T-helper 9 cell (primary cell): ENCODE results near the gene DLGAP4.
"Not testable (repeated sequence)": the region's sequence is repeated elsewhere in the genome, so short reads cannot be mapped to it uniquely, and the experiment has no call there.

ENCODE experiments used
- DNase-seq: peaks from one replicate; pipeline ENCODE4 v3.0.0-alpha.2; 2020

DLGAP4 gene

GRCh38 chr20:36507746-36508145, 201.6 kb downstream of the DLGAP4 start:
- no peak for DNase-seq

GRCh38 chr20:36519012-36519719, 213.0 kb downstream of the DLGAP4 start:
- no peak for DNase-seq

GRCh38 chr20:36519944-36520343, 213.8 kb downstream of the DLGAP4 start:
- no peak for DNase-seq

- DNase-seq = no peak
Measured at GRCh38 chr20:36521526-36521925, 215.4 kb downstream of the DLGAP4 start.

- DNase-seq = not testable (repeated sequence)
Measured at GRCh38 chr20:36522412-36522811, 216.3 kb downstream of the DLGAP4 start.

GRCh38 chr20:36523341-36523740, 217.2 kb downstream of the DLGAP4 start:
- no peak for DNase-seq

GRCh38 chr20:36525620-36526365, 219.7 kb downstream of the DLGAP4 start:
- DNase-seq = no peak

GRCh38 chr20:36526521-36527011, 220.4 kb downstream of the DLGAP4 start:
- DNase-seq = no peak

GRCh38 chr20:36527331-36528125, 221.4 kb downstream of the DLGAP4 start:
- no peak for DNase-seq

GRCh38 chr20:36528176-36528874, 222.2 kb downstream of the DLGAP4 start:
- DNase-seq = no peak

- no peak for DNase-seq
Measured at GRCh38 chr20:36528875-36529417, 222.8 kb downstream of the DLGAP4 start.

- no peak for DNase-seq
Measured at GRCh38 chr20:36532388-36532787, 226.2 kb downstream of the DLGAP4 start.

- no peak for DNase-seq
Measured at GRCh38 chr20:36532822-36533221, 226.7 kb downstream of the DLGAP4 start.

GRCh38 chr20:36538026-36538722, 232.0 kb downstream of the DLGAP4 start:
- no peak for DNase-seq

- no peak for DNase-seq
Measured at GRCh38 chr20:36540551-36541211, 234.5 kb downstream of the DLGAP4 start.

- no peak for DNase-seq
Measured at GRCh38 chr20:36541227-36541767, 235.2 kb downstream of the DLGAP4 start, which contains the start of gene MYL9. MYL9 (plus strand) TSS chr20:36541519; CDS start chr20:36544885, 3,366 bp downstream.

GRCh38 chr20:36541768-36542488, 235.8 kb downstream of the DLGAP4 start:
- DNase-seq = no peak

GRCh38 chr20:36542516-36543183, 236.5 kb downstream of the DLGAP4 start:
- no peak for DNase-seq
